ENCODE results near the gene VARS1. TPM values are rescaled to one million over a fixed set of nuclear protein-coding genes. Genes with fewer than 3 reads are reported as not detected.

The VARS1 gene
- total RNA-seq, 2 experiments from 2014 or later: 51.2 to 137 TPM

GRCh38 chr6:31770860-31771259 is 24.7 kb downstream of the VARS1 start:
- CTCF ChIA-PET (ENCODE audit: unreplicated experiment): interaction anchor here (1.4 kb wide), 1 partner anchor 31 kb away, joined by 6 read pairs; the partner anchor contains the start of gene MSH5
- H3K4me2 ChIP-seq (ENCODE audit: low read length): no peak overlapping the region
- H3K27ac ChIP-seq (ENCODE audit: low read depth, low read length, poor library complexity, severe bottlenecking): no peak overlapping the region
- no peak overlapping the region for H3K4me3 ChIP-seq (ENCODE audit: low read depth, low read length, poor library complexity, severe bottlenecking)
- H4K20me1 ChIP-seq (ENCODE audit: insufficient read depth, low read length): no peaks in the 10 kb centered on the region; the same call in 1 of the 2 replicates
- intact Hi-C loops (cut with micrococcal nuclease; ENCODE audit: unreplicated experiment): no loop called here
- POLR2A ChIA-PET: no interaction called here
- no peak for DNase-seq (ENCODE audit: low spot score)
- no peak for TF ChIP-seq EZH2phosphoT487 (IDR thresholded peaks at IDR 0.05; ENCODE audit: borderline replicate concordance, low read depth, low read length)
- no peak for TF ChIP-seq CTCF (conservative IDR thresholded peaks at IDR 0.05; ENCODE audit: low read length)
- BruUV-seq (replicated peaks): no TSS peak
- H3K4me1 ChIP-seq (ENCODE audit: insufficient read depth, low read length, poor library complexity, severe bottlenecking): no peaks in the 10 kb centered on the region
- H3K36me3 ChIP-seq (ENCODE audit: insufficient read depth, low read length): peaks cover 4% of the 10 kb centered on the region; the same call in 1 of the 2 replicates
- H3K79me2 ChIP-seq (ENCODE audit: insufficient read depth, low read depth, low read length): no peaks in the 10 kb centered on the region
- H3K9me3 ChIP-seq (ENCODE audit: low read length): no peaks in the 10 kb centered on the region
- no peaks in the 10 kb centered on the region for H3K9me2 ChIP-seq (ENCODE audit: insufficient read depth, low read length)
- H2AFZ ChIP-seq (ENCODE audit: low read length): no peak overlapping the region

- Histone ChIP-seq H3K27ac (ENCODE audit: low read depth, low read length, poor library complexity, severe bottlenecking) (no peak overlapping the region), H3K79me2 (ENCODE audit: insufficient read depth, low read depth, low read length) (no peaks in the 10 kb centered on the region), H3K4me2 (ENCODE audit: low read length) (no peak overlapping the region), H3K4me3 (ENCODE audit: low read depth, low read length, poor library complexity, severe bottlenecking) (no peak overlapping the region), H3K36me3 (ENCODE audit: insufficient read depth, low read length) (peaks cover 12% of the 10 kb centered on the region; the same call in 1 of the 2 replicates), H2AFZ (ENCODE audit: low read length) (no peak overlapping the region), H3K9me3 (ENCODE audit: low read length) (no peaks in the 10 kb centered on the region), H3K4me1 (ENCODE audit: insufficient read depth, low read length, poor library complexity, severe bottlenecking) (no peaks in the 10 kb centered on the region), H3K9me2 (ENCODE audit: insufficient read depth, low read length) (no peaks in the 10 kb centered on the region), H4K20me1 (ENCODE audit: insufficient read depth, low read length) (no peaks in the 10 kb centered on the region)
- peak; percentile 75 for DNase-seq (ENCODE audit: low spot score)
- CTCF ChIA-PET (ENCODE audit: unreplicated experiment): interaction anchor here (0.6 to 1.4 kb wide), 4 partner anchors 30 to 117 kb away, joined by 3 to 8 read pairs (median 4); partner anchors contain the start of gene MSH5
- intact Hi-C loops (cut with micrococcal nuclease; ENCODE audit: unreplicated experiment): loop anchor here (1.0 kb wide), 2 partner anchors 41 to 90 kb away; partner anchors contain the start of gene DDAH2
- no TSS peak for BruUV-seq (replicated peaks)
- TF ChIP-seq CTCF (conservative IDR thresholded peaks at IDR 0.05; ENCODE audit: low read length) (peak; percentile 93), EZH2phosphoT487 (IDR thresholded peaks at IDR 0.05; ENCODE audit: borderline replicate concordance, low read depth, low read length) (no peak)
- POLR2A ChIA-PET: interaction anchor here (1.1 kb wide), 1 partner anchor 35 kb away, joined by 5 read pairs; no protein-coding TSS in a partner anchor
Measured at GRCh38 chr6:31769684-31770371, 25.7 kb downstream of the VARS1 start.

All from OCI-LY7 (cell line).